ENCODE measurements around the gene TM9SF4.

GRCh38 chr20:32183947-32184635 lies 74.6 kb downstream of the TM9SF4 start:
- TF ChIP-seq NFIC (IDR thresholded peaks at IDR 0.05): no peak
- no peak for TF ChIP-seq YY1 (IDR thresholded peaks at IDR 0.05; ENCODE audit: low read depth)

Data from Ishikawa (cell line).